HG03565 (cell line): ENCODE results near the gene KCNH2.
"Not testable (repeated sequence)": the region's sequence is repeated elsewhere in the genome, so short reads cannot be mapped to it uniquely, and the experiment has no call there.

Experiments
- ATAC-seq: cut with Tn5 transposase; IDR thresholded peaks from one replicate; pipeline ENCODE4 v1.9.1; 2021; ENCODE audit warnings: mild to moderate bottlenecking, moderate library complexity; ENCODE audit not compliant: unreplicated experiment

The KCNH2 gene

GRCh38 chr7:150910996-150911422 lies 67.1 kb downstream of the KCNH2 start:
- no peak for ATAC-seq

GRCh38 chr7:150910305-150910995 lies 67.7 kb downstream of the KCNH2 start:
- ATAC-seq: not testable (repeated sequence)

- ATAC-seq: no peak
Measured at GRCh38 chr7:150909200-150909995, 68.7 kb downstream of the KCNH2 start.

- ATAC-seq: no peak
Measured at GRCh38 chr7:150908173-150908572, 69.9 kb downstream of the KCNH2 start.

- ATAC-seq: no peak
Measured at GRCh38 chr7:150904011-150904909, 73.9 kb downstream of the KCNH2 start.

- no peak for ATAC-seq
Measured at GRCh38 chr7:150903606-150904005, 74.5 kb downstream of the KCNH2 start.

GRCh38 chr7:150902078-150903033 lies 75.8 kb downstream of the KCNH2 start:
- ATAC-seq: no peak

- no peak for ATAC-seq
Measured at GRCh38 chr7:150901160-150902035, 76.7 kb downstream of the KCNH2 start.

GRCh38 chr7:150900675-150901074 lies 77.4 kb downstream of the KCNH2 start:
- no peak for ATAC-seq

GRCh38 chr7:150898475-150899011 lies 79.6 kb downstream of the KCNH2 start:
- ATAC-seq: no peak

GRCh38 chr7:150897502-150898474 lies 80.3 kb downstream of the KCNH2 start:
- ATAC-seq: no peak

GRCh38 chr7:150896562-150897209 lies 81.4 kb downstream of the KCNH2 start:
- ATAC-seq: no peak

GRCh38 chr7:150895809-150896208 lies 82.3 kb downstream of the KCNH2 start:
- ATAC-seq: no peak
